Glomerular endothelial cell (primary cell): ENCODE data around the gene TPBGL. TPM values are rescaled to one million over a fixed set of nuclear protein-coding genes. Genes with fewer than 3 reads are reported as not detected.

Source experiments
- DNase-seq: peaks from one replicate; pipeline ENCODE4 v3.0.0-alpha.2; 2011; ENCODE audit warnings: low read depth, low spot score; ENCODE audit errors: extremely low read depth
- total RNA-seq: library from RNA; depleted of rRNA; stranded (reverse); fragments of >200 nt; gene quantifications from 2 replicates; pipeline ENCODE4 v1.2.3, GENCODE V29; 2015

Gene TPBGL
- total RNA-seq, 1 donor from 2014 or later = 1.3 TPM

DNA sequence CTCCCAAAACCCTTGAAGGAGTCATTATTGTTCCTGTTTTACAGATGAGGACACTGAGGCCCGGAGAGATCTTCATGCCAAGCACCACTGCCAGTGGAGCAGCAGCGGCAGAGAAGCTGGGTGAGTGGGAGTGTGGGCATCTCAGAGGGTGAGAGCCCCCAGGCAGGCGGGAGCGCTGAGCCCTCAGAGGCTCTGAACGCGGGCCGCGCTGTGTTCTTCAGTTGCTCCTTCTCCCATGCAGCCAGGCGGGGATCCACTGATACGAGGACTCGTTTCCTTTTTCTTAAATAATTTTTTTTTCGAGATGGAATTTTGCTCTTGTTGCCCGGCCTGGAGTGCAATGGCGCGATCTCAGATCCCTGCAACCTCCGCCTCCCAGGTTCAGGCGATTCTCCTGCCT, 47.0 kb downstream of the TPBGL start:
- no peak for DNase-seq

GRCh38 chr11:75289511-75289760, 48.9 kb downstream of the TPBGL start:
- DNase-seq = no peak

- DNase-seq = no peak
Measured at GRCh38 chr11:75289919-75290318, 49.3 kb downstream of the TPBGL start.

DNA sequence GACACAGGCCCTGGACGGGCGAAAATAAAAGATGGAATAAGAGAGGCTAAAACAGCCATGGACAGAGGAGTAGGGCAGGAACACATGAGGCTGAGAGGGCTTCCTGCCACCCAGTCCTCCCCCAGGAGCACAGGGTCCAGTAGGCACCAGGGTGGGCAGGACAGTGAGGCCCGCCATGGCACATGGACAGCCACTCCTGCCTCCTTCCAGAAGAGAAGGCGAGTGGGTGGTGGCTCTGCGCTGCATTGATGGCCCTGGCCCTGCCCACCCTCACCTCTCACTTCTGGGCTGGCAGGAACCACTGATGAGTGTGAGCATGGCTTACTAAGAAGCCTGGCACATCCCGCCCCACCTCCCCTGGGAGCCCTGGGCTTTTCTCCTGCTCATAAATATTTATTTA, 51.2 kb downstream of the TPBGL start:
- no peak for DNase-seq

GRCh38 chr11:75292943-75293342, 52.4 kb downstream of the TPBGL start:
- no peak for DNase-seq

Other genes starting within 250 kb of the TPBGL start
- gene OR2AT4, start 143.9 kb upstream of the TPBGL start, total RNA-seq = not detected in 2 replicates
- gene SLCO2B1, start 89.7 kb upstream of the TPBGL start, total RNA-seq = 0.97 and 5.4 TPM in 2 replicates
- 142 and 224 TPM in 2 replicates for gene ARRB1, start 110.9 kb downstream of the TPBGL start, total RNA-seq
- 1,563 and 2,693 TPM in 2 replicates for gene RPS3, start 158.7 kb downstream of the TPBGL start, total RNA-seq
- 2.3 and 4.7 TPM in 2 replicates for gene KLHL35, start 192.4 kb downstream of the TPBGL start, total RNA-seq